B cell (primary cell): ENCODE results near the gene COL16A1.

Source experiments
- CTCF ChIP-seq: fragments of 200-600 bp; IDR thresholded peaks from one replicate; pipeline ENCODE4 v1.8.0; 2022; ENCODE audit warnings: antibody characterized with exemption, mild to moderate bottlenecking
- EZH2 ChIP-seq: IDR thresholded peaks from 2 replicates; pipeline ENCODE4 v1.6.1; 2012; ENCODE audit warnings: borderline replicate concordance, low read depth, mild to moderate bottlenecking, moderate library complexity, low read length; ENCODE audit not compliant: insufficient read depth, poor library complexity, severe bottlenecking

GRCh38 chr1:31745096-31745945, 41.5 kb upstream of the COL16A1 start:
- TF ChIP-seq CTCF (peak; percentile 44), EZH2 (no peak)
